GM18870 (cell line): ENCODE measurements around the gene PCMTD2.

Experiments
- ATAC-seq: cut with Tn5 transposase; IDR thresholded peaks from one replicate; pipeline ENCODE4 v1.9.1; 2021; ENCODE audit warnings: moderate library complexity; ENCODE audit not compliant: unreplicated experiment

The PCMTD2 gene

DNA sequence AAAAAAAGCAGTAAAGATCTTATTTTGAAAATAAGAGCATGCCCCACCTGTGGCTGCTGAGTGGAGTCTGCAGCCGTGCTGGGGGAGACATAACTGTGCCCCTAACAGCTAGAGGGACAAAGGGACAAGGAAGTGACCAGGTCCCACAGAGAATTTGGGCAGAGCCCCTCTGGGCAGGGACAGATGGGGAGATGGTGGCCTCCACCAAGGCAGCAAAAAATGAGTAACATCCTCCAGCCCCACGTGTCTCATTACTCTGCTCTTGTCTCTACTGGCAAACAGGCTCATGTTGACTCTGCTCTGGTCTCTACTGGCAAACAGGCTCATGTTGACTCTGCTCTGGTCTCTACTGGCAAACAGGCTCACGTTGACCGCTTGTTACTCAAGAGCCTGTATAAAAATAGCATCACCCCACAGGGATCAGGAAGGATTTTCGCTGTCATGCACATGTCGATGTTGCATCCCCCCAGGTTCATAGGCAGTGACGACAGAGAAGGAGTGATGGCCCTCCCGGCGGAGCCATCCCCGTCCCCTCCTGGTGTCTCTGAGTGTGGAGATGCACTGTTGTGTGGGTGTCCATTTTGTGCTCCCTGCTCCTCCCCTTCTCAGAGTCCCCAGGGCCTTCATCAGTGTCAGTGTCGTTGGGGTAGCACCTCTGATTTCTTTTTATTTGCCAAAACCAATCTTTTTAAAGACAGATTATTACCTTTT, 17.3 kb upstream of the PCMTD2 start:
- ATAC-seq = no peak

DNA sequence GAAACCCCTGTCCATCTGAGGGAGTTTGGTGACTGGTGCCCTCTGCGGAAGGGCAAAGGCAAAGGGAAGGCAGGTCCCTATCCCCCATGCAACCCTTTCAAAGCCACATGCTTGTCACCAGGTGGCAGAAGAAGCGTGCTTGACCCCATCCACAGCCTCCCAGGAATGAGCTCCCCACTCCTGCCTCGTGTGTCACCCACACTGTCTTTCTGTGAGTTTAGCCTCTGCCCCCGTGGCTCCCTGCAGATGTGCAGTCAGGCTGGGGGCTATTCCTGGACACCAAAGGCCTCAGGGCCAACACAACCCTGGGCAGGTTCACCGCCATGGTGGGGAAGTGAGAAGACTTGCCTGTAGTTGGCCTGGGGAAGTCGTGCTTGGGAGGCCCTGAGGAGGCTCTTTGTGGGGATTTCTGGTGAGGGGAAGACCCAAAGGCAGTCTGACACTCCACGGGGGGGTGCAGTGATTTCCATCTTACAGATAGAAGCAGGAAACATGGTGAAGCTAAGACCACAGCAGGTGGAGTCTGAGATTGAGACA, 16.6 kb upstream of the PCMTD2 start:
- no peak for ATAC-seq

DNA sequence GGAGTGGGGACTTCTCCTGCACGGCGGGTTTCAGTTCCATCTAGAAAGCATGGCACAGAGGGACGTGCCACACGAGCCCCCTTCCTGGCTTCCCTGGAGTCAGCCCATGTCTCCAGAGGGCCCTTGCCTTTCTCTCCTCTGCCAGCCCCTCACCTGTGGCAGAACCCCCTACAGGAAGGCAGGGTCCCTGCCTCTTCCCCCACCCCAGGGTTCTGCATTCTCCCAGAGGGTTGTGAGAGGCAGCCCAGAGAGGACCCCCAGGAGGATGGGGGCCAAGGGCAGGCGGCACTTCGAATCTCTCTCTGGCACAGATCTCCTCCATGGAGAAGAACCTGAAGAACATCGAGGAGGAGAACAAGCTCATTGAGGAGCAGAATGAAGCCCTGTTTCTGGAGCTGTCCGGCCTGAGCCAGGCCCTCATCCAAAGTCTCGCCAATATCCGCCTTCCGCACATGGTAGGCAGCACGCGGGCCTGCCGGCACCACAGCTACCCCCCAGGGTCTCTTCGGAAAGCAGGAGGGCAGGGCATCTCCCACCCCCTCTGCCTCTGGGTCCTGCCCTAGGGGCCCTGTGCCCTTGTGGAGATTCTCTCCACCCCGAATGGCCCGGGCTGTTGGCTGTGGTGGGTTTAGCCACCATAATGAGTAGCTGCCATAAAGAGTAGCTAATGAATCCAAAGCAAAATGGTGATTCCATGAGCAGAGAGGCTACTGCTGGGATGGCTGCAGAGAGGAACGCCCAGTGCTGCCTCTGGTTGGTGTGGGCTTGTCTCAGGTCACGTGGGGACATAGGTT, 15.9 kb upstream of the PCMTD2 start:
- no peak for ATAC-seq

GRCh38 chr20:64240243-64241015, 15.1 kb upstream of the PCMTD2 start:
- ATAC-seq = no peak

GRCh38 chr20:64241061-64241460, 14.5 kb upstream of the PCMTD2 start:
- no peak for ATAC-seq

DNA sequence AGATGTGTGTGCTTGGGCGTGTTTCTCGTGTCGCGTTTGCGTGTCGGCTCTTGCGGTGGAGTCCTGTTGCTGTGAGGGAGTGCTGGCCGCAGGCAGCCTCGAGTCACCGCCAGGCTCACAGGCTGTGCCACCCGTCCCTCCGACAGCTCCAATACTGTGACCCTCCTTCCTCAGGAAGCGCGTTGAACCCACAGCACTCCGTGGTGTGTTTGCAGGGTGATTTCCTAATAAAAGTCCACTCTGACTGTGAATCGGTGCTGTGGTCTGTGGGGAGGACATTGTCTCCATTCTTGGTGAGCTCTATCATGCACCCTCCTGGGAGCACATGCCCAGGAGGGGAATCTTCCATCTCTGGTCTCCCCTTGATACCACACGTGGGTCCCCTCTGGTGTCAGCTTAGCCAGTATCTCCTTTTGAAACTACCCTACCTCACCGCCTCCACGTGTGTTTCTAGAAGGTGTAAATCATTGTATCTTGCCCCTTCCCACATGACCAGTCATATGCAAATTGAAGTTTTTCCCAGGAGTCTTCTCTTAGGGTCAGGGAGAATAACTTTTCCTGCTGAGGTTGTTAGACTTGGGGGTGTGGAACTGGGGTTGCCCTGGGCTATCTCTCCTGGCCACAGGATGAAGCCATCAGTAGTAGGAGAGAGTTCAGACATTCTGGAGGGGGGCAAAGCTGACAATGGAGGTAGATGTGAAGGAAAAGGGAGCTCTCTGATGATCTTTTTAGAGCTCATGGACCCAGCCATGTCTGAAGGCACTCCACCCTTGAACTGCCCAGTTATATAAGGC, 13.3 kb upstream of the PCMTD2 start:
- ATAC-seq = no peak

- ATAC-seq = no peak
Measured at GRCh38 chr20:64242797-64243475, 12.6 kb upstream of the PCMTD2 start.

DNA sequence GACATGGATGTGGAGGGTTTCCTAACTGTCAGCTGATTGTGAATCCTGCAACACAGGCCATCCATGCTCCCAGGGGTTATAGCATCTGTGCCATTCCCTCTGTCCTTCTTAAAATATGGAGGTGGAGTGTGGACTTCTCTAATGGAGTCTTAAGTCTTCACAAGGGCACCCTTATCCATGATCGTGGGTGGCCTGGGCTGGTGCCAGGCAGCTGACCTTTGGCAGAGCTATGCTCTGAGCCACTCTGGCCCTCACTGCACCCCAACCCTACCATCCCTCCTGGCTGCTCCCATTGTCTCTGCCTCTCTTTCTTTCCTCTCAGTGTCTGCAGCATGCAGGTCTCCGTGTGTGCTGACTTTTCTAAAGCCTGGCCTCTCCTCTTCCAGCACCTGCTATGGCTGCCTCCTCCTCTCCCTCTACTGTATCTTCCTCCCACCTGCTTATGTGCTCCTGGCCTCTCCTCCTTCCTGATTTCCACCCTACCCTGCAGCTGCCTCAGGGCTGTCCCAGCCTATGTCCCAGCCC, 11.2 kb upstream of the PCMTD2 start:
- ATAC-seq = no peak

- ATAC-seq = no peak
Measured at GRCh38 chr20:64244870-64245603, 10.5 kb upstream of the PCMTD2 start.

GRCh38 chr20:64245746-64246595, 9.6 kb upstream of the PCMTD2 start:
- ATAC-seq = no peak

- no peak for ATAC-seq
Measured at GRCh38 chr20:64246616-64247306, 8.8 kb upstream of the PCMTD2 start.

- ATAC-seq = no peak
Measured at GRCh38 chr20:64247307-64247618, 8.3 kb upstream of the PCMTD2 start.

DNA sequence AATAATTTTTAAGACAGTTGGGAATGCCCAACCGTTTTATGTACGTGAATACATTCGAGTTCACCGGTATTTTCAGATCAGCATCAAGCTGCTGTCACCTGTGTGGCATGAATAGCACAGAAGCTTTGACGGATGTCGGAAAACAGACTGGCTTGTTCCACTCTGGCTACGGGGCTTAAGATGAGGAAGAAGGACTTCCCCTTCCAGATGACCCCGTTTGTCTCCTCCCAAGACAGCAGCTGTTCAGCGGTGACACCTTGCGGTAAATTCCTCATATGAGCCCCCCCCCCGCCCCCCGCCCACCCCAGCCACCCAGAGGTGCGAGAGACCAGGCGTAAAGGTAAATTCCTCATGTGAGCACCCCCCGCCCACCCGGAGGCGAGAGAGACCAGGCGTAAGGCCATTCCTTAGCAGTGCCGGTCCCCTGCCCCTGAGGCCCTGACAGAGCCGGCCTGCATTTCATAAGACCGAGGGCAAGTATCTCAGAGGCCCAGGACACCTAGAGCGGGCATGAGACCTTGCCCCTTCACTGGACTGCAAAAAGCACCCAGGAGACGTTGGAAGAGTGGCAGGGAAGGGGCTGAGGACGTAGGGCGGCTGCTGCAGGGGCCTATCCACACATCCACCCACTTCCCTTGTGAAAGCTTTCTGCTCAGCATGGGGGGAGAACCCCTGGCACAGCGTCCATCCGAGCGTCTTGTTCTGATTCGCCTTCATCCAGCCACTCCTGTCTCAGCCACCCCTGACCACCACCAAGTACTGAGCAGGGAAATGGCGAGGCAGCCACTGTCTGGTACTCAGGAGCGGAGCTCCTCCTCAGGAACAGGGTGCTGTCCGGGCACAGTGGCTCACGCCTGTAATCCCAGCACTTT, 7.3 kb upstream of the PCMTD2 start:
- no peak for ATAC-seq

GRCh38 chr20:64250027-64250426, 5.5 kb upstream of the PCMTD2 start:
- no peak for ATAC-seq

DNA sequence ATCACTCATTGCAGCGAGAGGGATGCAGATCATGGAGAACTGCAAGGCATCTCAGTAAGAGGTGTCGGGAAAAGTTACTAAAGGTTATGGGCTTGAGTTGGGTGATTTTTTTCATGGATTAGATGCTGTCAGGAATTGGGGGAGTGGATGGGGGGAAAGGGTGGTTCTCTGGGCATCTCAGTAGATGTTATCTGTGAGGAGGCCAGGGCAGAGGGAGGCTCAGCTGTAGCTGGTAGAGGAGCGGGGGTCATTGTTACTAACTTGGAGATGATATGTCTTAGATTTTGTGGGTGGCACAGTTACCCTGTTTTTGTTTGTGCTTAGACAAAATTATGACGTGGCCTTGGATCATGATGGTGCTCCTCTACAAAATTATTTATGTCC, 2.6 kb upstream of the PCMTD2 start:
- no peak for ATAC-seq

GRCh38 chr20:64253443-64253842, 2.1 kb upstream of the PCMTD2 start:
- no peak for ATAC-seq

DNA sequence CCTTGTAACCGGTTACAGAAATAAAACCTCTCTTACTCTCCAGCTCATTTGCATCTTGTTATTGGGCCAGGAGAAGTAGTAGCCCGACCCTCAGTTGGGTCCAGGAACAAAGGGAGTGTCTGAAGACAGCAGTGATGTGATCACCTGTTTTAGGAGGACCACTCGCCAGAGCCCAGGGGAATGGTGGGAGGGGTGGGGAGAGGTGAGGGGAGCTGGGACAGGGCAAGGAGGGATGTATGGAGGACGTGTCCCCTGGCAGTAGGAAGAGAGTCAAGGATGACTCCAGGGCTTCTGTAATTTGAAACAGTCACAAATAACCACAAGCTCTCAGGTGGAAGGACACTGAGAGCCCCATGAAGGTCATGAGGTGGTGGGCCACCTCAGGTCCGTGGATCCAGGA, 1.4 kb upstream of the PCMTD2 start:
- ATAC-seq = no peak
